Activated B cell treated with CpG ODN at 0.5 μM for 24 hours (primary cell): Measurements from ENCODE around the gene MUCL1. TPM values are rescaled to one million over a fixed set of nuclear protein-coding genes. Genes with fewer than 3 reads are reported as not detected.

Experiments used
- ATAC-seq: fragments of 200-7000 bp; cut with Tn5 transposase; one replicate; pipeline ENCODE4 v1.10.0; 2021; ENCODE audit warnings: low read depth, mild to moderate bottlenecking, moderate library complexity
- CTCF ChIA-PET: fragments of 350-600 bp; sonication (Branson Sonifier 250); formaldehyde crosslinking; loops from one replicate; lab custom pipeline; 2021; ENCODE audit warnings: antibody characterized with exemption; lab: Charles Lee
- POLR2A ChIA-PET: fragments of 350-600 bp; sonication (Branson Sonifier 250); formaldehyde crosslinking; loops from one replicate; lab custom pipeline; 2021; ENCODE audit warnings: antibody characterized with exemption; lab: Charles Lee
- DNase-seq: peaks from one replicate; pipeline ENCODE4 v3.0.0; 2022
- H3K27ac Mint-ChIP-seq: one replicate; pipeline ENCODE4 v1.8.0; 2020; ENCODE audit warnings: mixed read lengths
- H3K27me3 Mint-ChIP-seq: one replicate; pipeline ENCODE4 v1.8.0; 2021; ENCODE audit warnings: mixed read lengths
- H3K36me3 Mint-ChIP-seq: one replicate; pipeline ENCODE4 v1.8.0; 2021; ENCODE audit warnings: low read depth, mixed read lengths
- H3K4me1 Mint-ChIP-seq: one replicate; pipeline ENCODE4 v1.8.0; 2021; ENCODE audit warnings: mixed read lengths
- H3K4me3 Mint-ChIP-seq: one replicate; pipeline ENCODE4 v1.8.0; 2020; ENCODE audit warnings: mild to moderate bottlenecking, mixed read lengths
- H3K9me3 Mint-ChIP-seq: one replicate; pipeline ENCODE4 v1.8.0; 2020; ENCODE audit warnings: mixed read lengths
- intact Hi-C: fragments of 100-400 bp; cut with micrococcal nuclease; formaldehyde crosslinking; loops from one replicate; pipeline ENCODE4 v1.15.1; 2024
- total RNA-seq: library from RNA; stranded (reverse); gene quantifications from 2 replicates; pipeline ENCODE4 v1.2.3, GENCODE V29; 2022
- TF ChIP-seq, protein P1 (sequence below): fragments of 200-600 bp; IDR thresholded peaks from one replicate; pipeline ENCODE4 v1.8.0; 2022; ENCODE audit warnings: antibody characterized with exemption, mild to moderate bottlenecking

The MUCL1 gene
- total RNA-seq, 1 donor from 2014 or later: not detected

DNA sequence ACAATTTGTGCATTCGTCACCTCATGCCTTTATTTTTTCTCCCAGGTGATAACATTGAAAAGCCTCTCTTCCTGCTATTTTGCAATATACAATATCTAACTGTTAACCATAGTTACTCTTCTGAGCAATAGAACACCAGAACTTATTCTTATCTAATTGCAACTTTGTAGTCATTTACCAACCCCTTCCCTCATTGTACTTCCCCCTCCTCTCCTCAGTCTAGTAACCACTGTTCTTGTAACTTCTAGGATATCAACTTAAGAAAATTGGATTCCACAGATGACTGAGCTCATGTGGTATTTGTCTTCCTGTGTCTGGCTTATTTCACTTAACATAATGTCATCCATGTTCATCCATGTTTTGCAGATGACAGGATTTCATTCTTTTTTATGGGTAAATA, 7.6 kb downstream of the MUCL1 start:
- ATAC-seq: no peak
- no peak for DNase-seq
- H3K27ac Mint-ChIP-seq: no peak overlapping the region
- POLR2A ChIA-PET: no interaction called here
- TF ChIP-seq, protein P1, sequence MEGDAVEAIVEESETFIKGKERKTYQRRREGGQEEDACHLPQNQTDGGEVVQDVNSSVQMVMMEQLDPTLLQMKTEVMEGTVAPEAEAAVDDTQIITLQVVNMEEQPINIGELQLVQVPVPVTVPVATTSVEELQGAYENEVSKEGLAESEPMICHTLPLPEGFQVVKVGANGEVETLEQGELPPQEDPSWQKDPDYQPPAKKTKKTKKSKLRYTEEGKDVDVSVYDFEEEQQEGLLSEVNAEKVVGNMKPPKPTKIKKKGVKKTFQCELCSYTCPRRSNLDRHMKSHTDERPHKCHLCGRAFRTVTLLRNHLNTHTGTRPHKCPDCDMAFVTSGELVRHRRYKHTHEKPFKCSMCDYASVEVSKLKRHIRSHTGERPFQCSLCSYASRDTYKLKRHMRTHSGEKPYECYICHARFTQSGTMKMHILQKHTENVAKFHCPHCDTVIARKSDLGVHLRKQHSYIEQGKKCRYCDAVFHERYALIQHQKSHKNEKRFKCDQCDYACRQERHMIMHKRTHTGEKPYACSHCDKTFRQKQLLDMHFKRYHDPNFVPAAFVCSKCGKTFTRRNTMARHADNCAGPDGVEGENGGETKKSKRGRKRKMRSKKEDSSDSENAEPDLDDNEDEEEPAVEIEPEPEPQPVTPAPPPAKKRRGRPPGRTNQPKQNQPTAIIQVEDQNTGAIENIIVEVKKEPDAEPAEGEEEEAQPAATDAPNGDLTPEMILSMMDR: no peak
- no peaks in the 10 kb centered on the region for H3K36me3 Mint-ChIP-seq
- CTCF ChIA-PET: no interaction called here
- H3K27me3 Mint-ChIP-seq: peaks cover 28% of the 10 kb centered on the region
- H3K4me3 Mint-ChIP-seq: no peak overlapping the region
- no peaks in the 10 kb centered on the region for H3K4me1 Mint-ChIP-seq
- intact Hi-C loops: no loop called here
- H3K9me3 Mint-ChIP-seq: no peaks in the 10 kb centered on the region

DNA sequence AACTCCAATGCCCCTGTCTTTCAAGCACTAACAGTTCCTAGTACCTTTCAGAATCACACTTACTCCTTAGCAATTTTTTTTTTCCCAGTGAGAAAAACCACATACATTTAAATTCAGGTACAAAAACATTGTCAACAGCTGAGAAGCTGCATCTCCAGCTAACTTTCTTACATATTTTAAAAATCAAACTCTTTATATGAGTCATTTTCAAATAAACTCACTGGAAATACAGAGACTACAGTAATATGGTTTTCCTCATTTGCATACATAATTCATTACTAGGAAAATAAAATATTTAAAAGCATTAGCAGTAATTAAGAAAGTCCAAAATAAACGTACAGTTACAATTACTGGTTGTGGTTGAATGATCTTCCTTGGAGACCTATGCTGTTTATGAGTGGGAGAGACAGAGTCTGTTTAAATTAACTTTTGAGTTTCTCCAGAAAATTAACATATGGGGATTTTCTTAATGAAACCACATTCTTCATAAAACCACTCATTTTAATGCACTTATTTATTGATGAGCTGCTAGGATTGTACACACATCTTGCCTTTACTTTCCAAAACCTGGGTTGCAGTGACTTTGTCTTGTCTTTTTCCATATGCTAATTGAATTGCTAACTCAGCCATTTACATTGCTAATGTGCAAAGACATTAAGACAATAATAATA, 9.8 kb downstream of the MUCL1 start:
- TF ChIP-seq, protein P1: no peak
- H3K4me1 Mint-ChIP-seq: no peaks in the 10 kb centered on the region
- CTCF ChIA-PET: no interaction called here
- POLR2A ChIA-PET: no interaction called here
- H3K36me3 Mint-ChIP-seq: no peaks in the 10 kb centered on the region
- H3K4me3 Mint-ChIP-seq: no peak overlapping the region
- DNase-seq: no peak
- H3K27me3 Mint-ChIP-seq: peaks cover 31% of the 10 kb centered on the region
- intact Hi-C loops: no loop called here
- ATAC-seq: no peak
- H3K9me3 Mint-ChIP-seq: no peaks in the 10 kb centered on the region
- no peak overlapping the region for H3K27ac Mint-ChIP-seq

DNA sequence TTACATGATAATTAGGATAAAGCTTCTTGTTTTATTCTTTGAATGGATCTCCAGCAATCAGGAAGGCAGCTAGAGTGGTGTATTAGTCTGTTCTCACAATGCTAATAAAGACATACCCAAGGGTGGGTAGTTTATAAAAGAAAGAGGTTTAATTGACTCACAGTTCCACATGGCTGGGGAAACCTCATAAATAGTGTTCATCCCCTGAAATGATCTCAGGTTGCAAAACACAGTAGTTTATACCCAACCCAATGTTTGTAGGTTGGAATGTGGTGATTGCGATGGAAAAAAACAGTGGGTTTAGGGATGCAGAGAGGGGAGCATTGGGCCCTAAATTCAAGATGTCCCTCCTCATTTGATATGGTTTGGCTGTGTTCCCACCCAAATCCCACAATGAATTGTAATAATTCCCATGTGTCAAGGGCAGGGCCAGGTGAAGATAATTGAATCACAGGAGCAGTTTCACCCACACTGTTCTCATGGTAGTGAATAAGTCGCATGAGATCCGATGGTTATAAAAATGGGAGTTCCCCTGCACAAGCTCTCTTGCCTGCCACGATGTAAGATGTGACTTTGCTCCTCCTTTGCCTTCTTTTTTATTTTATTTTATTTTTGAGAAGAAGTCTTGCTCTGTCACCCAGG, 11.5 kb downstream of the MUCL1 start:
- Mint-ChIP-seq H3K4me3 (no peak overlapping the region), H3K9me3 (no peaks in the 10 kb centered on the region), H3K4me1 (no peaks in the 10 kb centered on the region), H3K27ac (no peak overlapping the region), H3K27me3 (peaks cover 28% of the 10 kb centered on the region), H3K36me3 (no peaks in the 10 kb centered on the region)
- intact Hi-C loops: no loop called here
- ChIA-PET CTCF (no interaction called here), POLR2A (no interaction called here)
- DNase-seq (no peak), ATAC-seq (no peak)
- TF ChIP-seq, protein P1: no peak

DNA sequence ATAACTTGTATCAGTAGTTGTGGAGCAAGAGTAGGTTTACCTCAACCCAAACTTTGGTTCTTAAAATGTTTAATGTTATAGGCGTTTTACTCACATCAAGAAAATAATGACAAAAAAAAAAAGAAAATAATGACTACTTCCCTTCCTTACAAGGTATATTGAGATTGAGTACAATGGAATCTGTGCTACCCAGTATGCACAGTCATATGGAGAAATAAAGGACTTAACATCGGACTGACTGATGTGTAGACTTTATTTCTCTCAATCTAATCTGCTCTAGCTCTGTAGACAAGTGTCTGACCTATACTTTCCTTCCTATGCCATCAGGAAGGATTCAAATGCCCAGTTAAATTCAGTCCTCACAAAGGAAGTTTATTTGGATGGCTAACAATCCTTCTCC, 14.4 kb downstream of the MUCL1 start:
- Mint-ChIP-seq H3K36me3 (no peaks in the 10 kb centered on the region), H3K4me3 (no peak overlapping the region), H3K4me1 (no peaks in the 10 kb centered on the region), H3K27me3 (peaks cover 19% of the 10 kb centered on the region), H3K27ac (no peak overlapping the region), H3K9me3 (no peaks in the 10 kb centered on the region)
- TF ChIP-seq, protein P1: no peak
- ATAC-seq (no peak), DNase-seq (no peak)
- CTCF ChIA-PET: no interaction called here
- intact Hi-C loops: no loop called here
- POLR2A ChIA-PET: no interaction called here

DNA sequence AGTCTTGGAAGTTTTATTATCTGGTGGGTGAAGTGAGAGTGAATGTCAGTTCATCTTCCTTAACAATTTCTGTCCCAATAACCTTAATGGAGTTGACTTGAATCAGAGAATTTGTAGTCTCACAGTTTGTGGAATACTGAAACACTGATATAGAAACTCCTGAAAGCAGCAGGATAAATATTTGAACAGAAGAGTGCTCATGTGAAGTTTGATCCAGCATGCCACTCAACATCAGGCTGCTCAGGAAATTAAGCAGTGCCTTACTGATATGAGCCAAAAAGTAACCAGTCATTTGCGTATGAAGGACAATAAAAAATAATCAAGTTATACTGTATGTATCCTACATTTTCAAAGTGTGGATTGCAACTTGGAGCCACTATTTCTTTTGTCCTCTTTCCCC, 15.7 kb downstream of the MUCL1 start:
- no peak for DNase-seq
- Mint-ChIP-seq H3K9me3 (no peaks in the 10 kb centered on the region), H3K4me3 (no peak overlapping the region), H3K4me1 (no peaks in the 10 kb centered on the region), H3K27ac (no peak overlapping the region), H3K36me3 (no peaks in the 10 kb centered on the region), H3K27me3 (peaks cover 23% of the 10 kb centered on the region)
- intact Hi-C loops: no loop called here
- TF ChIP-seq, protein P1: no peak
- ChIA-PET POLR2A (no interaction called here), CTCF (no interaction called here)
- ATAC-seq: no peak
